CD4-positive, alpha-beta T cell (primary cell): ENCODE measurements around the gene EPB41L3. TPM values are rescaled to one million over a fixed set of nuclear protein-coding genes. Genes with fewer than 3 reads are reported as not detected.
"Not testable (repeated sequence)": the region's sequence is repeated elsewhere in the genome, so short reads cannot be mapped to it uniquely, and the experiment has no call there.

Source experiments
- ATAC-seq: fragments of 200-7000 bp; cut with Tn5 transposase; one replicate; pipeline ENCODE4 v1.10.0; 2022; ENCODE audit warnings: mild to moderate bottlenecking; ENCODE audit not compliant: poor library complexity
- CTCF ChIA-PET: fragments of 350-600 bp; sonication (Branson Sonifier 250); formaldehyde crosslinking; loops from one replicate; lab custom pipeline; 2021; ENCODE audit warnings: antibody characterized with exemption, inconsistent platforms; lab: Charles Lee
- POLR2A ChIA-PET: fragments of 350-600 bp; sonication (Branson Sonifier 250); formaldehyde crosslinking; loops from one replicate; lab custom pipeline; 2021; ENCODE audit warnings: antibody characterized with exemption, inconsistent platforms; lab: Charles Lee
- DNase-seq, 14 experiments: peaks; one replicate each; pipeline ENCODE4 v3.0.0-alpha.2; 2013 to 2020; ENCODE audit warnings: mixed read lengths in 2 of 14
- H3K27ac ChIP-seq, 2 donors: one replicate each; pipeline versions ENCODE4 v1.5.1 to v1.7.0; 2013; ENCODE audit warnings: low read length in 2 of 2, low read depth in 1 of 2, mild to moderate bottlenecking in 1 of 2
- H3K27me3 ChIP-seq, 2 experiments: 1 replicate in 1 of 2; 2 replicates in 1 of 2; pipeline versions ENCODE4 v1.6.1 to v1.7.0; 2013; ENCODE audit warnings: low read length in 2 of 2, control low read depth in 1 of 2, mild to moderate bottlenecking in 1 of 2, moderate library complexity in 1 of 2; ENCODE audit not compliant: insufficient read depth in 2 of 2, control insufficient read depth in 1 of 2
- H3K36me3 ChIP-seq: one replicate; pipeline ENCODE4 v1.6.1; 2013; ENCODE audit warnings: low read length, control low read depth; ENCODE audit not compliant: insufficient read depth
- H3K4me1 ChIP-seq: one replicate; pipeline ENCODE4 v1.6.1; 2013; ENCODE audit warnings: low read length, control low read depth; ENCODE audit not compliant: insufficient read depth
- H3K4me3 ChIP-seq: one replicate; pipeline ENCODE4 v1.5.1; 2013; ENCODE audit warnings: mild to moderate bottlenecking, low read length, moderate library complexity
- H3K9me3 ChIP-seq, 2 experiments: 1 replicate in 1 of 2; 2 replicates in 1 of 2; pipeline versions ENCODE4 v1.6.1 to v1.7.0; 2013; ENCODE audit warnings: low read length in 2 of 2, mild to moderate bottlenecking in 2 of 2, control low read depth in 1 of 2, moderate library complexity in 1 of 2; ENCODE audit not compliant: control insufficient read depth in 1 of 2, insufficient read depth in 1 of 2
- H3K27ac Mint-ChIP-seq: one replicate; pipeline ENCODE4 v1.8.0; 2020; ENCODE audit warnings: mixed read lengths
- H3K27me3 Mint-ChIP-seq: one replicate; pipeline ENCODE4 v1.8.0; 2021; ENCODE audit warnings: mixed read lengths
- H3K36me3 Mint-ChIP-seq: one replicate; pipeline ENCODE4 v1.8.0; 2021; ENCODE audit warnings: low read depth, mixed read lengths
- H3K4me1 Mint-ChIP-seq: one replicate; pipeline ENCODE4 v1.8.0; 2021; ENCODE audit warnings: low read depth, mixed read lengths
- H3K4me3 Mint-ChIP-seq: one replicate; pipeline ENCODE4 v1.8.0; 2020; ENCODE audit warnings: mild to moderate bottlenecking, mixed read lengths
- H3K9me3 Mint-ChIP-seq: one replicate; pipeline ENCODE4 v1.8.0; 2020; ENCODE audit warnings: mixed read lengths
- intact Hi-C, 2 experiments: fragments of 100-400 bp; cut with DNase I in 1 of 2; cut with micrococcal nuclease in 1 of 2; formaldehyde crosslinking; loops; one replicate each; pipeline versions ENCODE4 v1.15.1 to v1.9.0; 2023 to 2025; cut with DNase I, micrococcal nuclease
- total RNA-seq, 174 experiments: library from RNA in 2 of 174; stranded (reverse) in 2 of 174; gene quantifications; one replicate each; pipeline ENCODE4 v1.2.3 and lab custom pipeline; 2021 to 2026
- TF ChIP-seq, protein P1 (sequence below): fragments of 200-600 bp; IDR thresholded peaks from one replicate; pipeline ENCODE4 v1.8.0; 2022; ENCODE audit warnings: antibody characterized with exemption, mild to moderate bottlenecking

Gene EPB41L3
- total RNA-seq, 2 experiments from 2014 or later, result 10.9 to 11.2 TPM

DNA sequence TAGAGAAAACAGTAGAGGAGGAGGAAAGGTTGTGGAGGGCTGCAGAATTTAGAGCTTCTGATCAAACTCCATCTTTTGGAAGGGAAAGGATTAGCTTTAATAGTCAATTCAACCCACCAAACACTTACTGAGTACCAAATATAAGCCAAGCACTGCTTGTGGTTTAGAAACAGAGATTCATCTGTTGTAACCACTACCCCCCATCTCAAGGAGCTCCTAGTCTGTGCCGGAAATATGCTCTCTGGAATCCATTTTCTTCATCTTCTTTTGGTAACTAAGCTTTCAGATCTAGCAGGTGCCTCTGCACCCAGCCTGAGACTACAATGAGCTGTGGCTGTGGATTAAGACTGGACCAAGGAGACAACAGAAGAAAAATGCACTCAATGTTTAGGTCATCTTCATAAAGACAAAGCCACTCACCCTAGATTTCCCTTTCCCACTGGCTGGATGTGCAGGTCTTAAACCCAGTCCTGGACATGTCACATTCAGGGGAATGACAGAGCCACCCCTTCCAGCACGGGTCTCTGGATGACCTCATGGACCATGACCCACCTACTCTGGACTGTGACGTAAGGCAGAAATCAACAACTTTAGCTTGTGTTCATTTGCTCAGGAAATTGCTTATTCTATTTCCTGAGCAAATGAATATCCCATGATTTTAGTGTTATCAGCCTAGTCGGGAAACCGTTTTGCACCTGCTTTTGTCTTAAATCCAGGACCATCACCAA lies 52.9 kb downstream of the EPB41L3 start:
- intact Hi-C loops, result no loop called here
- CTCF ChIA-PET, result no interaction called here
- DNase-seq (no peak), ATAC-seq (no peak)
- H3K4me3 Mint-ChIP-seq, result no peak overlapping the region
- no peak overlapping the region for H3K27ac Mint-ChIP-seq
- Histone ChIP-seq H3K4me3 (no peak overlapping the region), H3K27ac (no peak overlapping the region), H3K27me3 (no peaks in the 10 kb centered on the region), H3K4me1 (no peaks in the 10 kb centered on the region), H3K36me3 (no peaks in the 10 kb centered on the region), H3K9me3 (no peaks in the 10 kb centered on the region)
- peaks cover 3% of the 10 kb centered on the region for H3K9me3 Mint-ChIP-seq
- POLR2A ChIA-PET, result interaction anchor here (1.1 kb wide), 1 partner anchor 33 kb away, joined by 4 read pairs; no protein-coding TSS in a partner anchor
- TF ChIP-seq, protein P1, sequence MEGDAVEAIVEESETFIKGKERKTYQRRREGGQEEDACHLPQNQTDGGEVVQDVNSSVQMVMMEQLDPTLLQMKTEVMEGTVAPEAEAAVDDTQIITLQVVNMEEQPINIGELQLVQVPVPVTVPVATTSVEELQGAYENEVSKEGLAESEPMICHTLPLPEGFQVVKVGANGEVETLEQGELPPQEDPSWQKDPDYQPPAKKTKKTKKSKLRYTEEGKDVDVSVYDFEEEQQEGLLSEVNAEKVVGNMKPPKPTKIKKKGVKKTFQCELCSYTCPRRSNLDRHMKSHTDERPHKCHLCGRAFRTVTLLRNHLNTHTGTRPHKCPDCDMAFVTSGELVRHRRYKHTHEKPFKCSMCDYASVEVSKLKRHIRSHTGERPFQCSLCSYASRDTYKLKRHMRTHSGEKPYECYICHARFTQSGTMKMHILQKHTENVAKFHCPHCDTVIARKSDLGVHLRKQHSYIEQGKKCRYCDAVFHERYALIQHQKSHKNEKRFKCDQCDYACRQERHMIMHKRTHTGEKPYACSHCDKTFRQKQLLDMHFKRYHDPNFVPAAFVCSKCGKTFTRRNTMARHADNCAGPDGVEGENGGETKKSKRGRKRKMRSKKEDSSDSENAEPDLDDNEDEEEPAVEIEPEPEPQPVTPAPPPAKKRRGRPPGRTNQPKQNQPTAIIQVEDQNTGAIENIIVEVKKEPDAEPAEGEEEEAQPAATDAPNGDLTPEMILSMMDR, result no peak
- no peaks in the 10 kb centered on the region for H3K27me3 Mint-ChIP-seq
- no peaks in the 10 kb centered on the region for H3K4me1 Mint-ChIP-seq
- peaks cover 12% of the 10 kb centered on the region for H3K36me3 Mint-ChIP-seq

DNA sequence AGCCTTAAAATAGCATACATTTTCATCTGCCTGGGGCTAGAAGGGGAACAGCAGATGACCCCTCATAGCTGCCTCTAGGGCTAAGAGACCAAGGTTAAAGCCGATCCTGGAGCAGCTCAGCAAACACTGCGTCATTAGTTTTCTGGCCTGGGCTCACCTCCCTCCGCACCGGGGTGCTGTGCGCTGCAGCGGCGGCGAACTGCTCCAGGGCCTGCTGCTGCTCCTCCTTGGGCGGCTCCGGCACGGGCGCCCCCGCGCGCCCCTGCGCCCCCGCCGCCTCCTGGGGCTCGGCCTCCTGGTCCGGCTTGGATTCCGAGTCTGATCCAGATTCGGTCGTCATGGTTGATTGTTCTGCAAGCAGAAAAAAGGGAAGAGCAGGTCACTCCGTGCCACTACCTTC lies 55.0 kb downstream of the EPB41L3 start:
- ChIA-PET POLR2A (no interaction called here), CTCF (no interaction called here)
- no peaks in the 10 kb centered on the region for H3K36me3 ChIP-seq
- H3K4me1 ChIP-seq, result no peaks in the 10 kb centered on the region
- no peak overlapping the region for H3K4me3 ChIP-seq
- no peak for DNase-seq
- intact Hi-C loops, result no loop called here
- no peaks in the 10 kb centered on the region for H3K4me1 Mint-ChIP-seq
- no peak overlapping the region for H3K4me3 Mint-ChIP-seq
- no peak overlapping the region for H3K27ac Mint-ChIP-seq
- H3K9me3 Mint-ChIP-seq, result peaks cover 9% of the 10 kb centered on the region
- H3K27me3 Mint-ChIP-seq, result no peaks in the 10 kb centered on the region
- no peaks in the 10 kb centered on the region for H3K27me3 ChIP-seq
- no peaks in the 10 kb centered on the region for H3K9me3 ChIP-seq
- TF ChIP-seq, protein P1, result no peak
- ATAC-seq, result no peak
- peaks cover 18% of the 10 kb centered on the region for H3K36me3 Mint-ChIP-seq
- H3K27ac ChIP-seq, result no peak overlapping the region

DNA sequence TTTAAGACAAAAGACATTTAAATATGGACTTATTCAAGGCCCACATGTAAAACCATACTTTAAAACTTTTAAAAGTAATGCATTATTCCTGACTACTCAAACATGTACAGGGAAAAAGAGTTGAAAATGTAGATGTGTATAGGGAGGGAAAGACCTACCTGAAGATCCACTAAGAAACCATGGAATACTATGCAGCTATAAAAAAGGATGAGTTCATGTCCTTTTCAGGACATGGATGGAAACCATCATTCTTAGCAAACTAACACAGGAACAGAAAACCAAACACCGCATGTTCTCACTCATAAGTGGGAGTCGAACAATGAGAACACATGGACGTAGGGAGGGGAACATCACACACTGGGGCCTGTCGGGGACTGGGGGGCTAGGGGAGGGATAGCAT lies 55.8 kb downstream of the EPB41L3 start:
- H3K27ac ChIP-seq, H3K27me3 ChIP-seq, H3K27ac Mint-ChIP-seq, DNase-seq, H3K9me3 Mint-ChIP-seq, POLR2A ChIA-PET, H3K27me3 Mint-ChIP-seq, H3K4me3 Mint-ChIP-seq, H3K36me3 ChIP-seq, CTCF ChIA-PET, H3K4me3 ChIP-seq, H3K4me1 ChIP-seq, ATAC-seq, H3K9me3 ChIP-seq, H3K4me1 Mint-ChIP-seq, intact Hi-C loops: not testable (repeated sequence)
- peaks cover 18% of the 10 kb centered on the region for H3K36me3 Mint-ChIP-seq

DNA sequence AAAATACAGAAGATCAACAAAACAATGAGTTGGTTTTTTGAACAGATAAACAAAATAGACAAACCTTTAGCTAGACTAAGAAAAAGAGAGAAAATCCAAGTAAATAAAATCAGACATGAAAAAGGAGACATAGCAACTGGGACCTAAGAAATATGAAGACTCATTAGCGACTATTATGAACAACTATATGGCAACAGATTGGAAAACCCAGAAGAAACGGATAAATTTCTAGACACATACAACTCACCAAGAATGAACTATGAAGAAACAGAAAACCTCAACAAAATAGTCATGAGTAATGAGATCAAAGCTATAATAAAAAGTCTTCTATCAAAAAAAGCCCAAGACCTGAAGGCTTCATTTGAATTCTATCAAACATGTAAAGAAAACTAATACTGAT lies 59.3 kb downstream of the EPB41L3 start:
- Mint-ChIP-seq H3K27ac (no peak overlapping the region), H3K27me3 (peaks cover 5% of the 10 kb centered on the region), H3K36me3 (peaks cover 14% of the 10 kb centered on the region), H3K9me3 (peaks cover 11% of the 10 kb centered on the region), H3K4me1 (no peaks in the 10 kb centered on the region), H3K4me3 (no peak overlapping the region)
- CTCF ChIA-PET, result no interaction called here
- DNase-seq (no peak), ATAC-seq (no peak)
- TF ChIP-seq, protein P1, result no peak
- Histone ChIP-seq H3K27ac (no peak overlapping the region), H3K4me1 (no peaks in the 10 kb centered on the region), H3K4me3 (no peak overlapping the region), H3K9me3 (peaks cover 0 to 5% of the 10 kb centered on the region in 2 experiments), H3K36me3 (no peaks in the 10 kb centered on the region), H3K27me3 (no peaks in the 10 kb centered on the region)
- POLR2A ChIA-PET, result no interaction called here
- intact Hi-C loops, result no loop called here
